Measurements from ENCODE around the gene ONECUT1. TPM values are rescaled to one million over a fixed set of nuclear protein-coding genes. Genes with fewer than 3 reads are reported as not detected.

Gene ONECUT1
- total RNA-seq, 1 experiment from 2014 or later, result not detected

DNA sequence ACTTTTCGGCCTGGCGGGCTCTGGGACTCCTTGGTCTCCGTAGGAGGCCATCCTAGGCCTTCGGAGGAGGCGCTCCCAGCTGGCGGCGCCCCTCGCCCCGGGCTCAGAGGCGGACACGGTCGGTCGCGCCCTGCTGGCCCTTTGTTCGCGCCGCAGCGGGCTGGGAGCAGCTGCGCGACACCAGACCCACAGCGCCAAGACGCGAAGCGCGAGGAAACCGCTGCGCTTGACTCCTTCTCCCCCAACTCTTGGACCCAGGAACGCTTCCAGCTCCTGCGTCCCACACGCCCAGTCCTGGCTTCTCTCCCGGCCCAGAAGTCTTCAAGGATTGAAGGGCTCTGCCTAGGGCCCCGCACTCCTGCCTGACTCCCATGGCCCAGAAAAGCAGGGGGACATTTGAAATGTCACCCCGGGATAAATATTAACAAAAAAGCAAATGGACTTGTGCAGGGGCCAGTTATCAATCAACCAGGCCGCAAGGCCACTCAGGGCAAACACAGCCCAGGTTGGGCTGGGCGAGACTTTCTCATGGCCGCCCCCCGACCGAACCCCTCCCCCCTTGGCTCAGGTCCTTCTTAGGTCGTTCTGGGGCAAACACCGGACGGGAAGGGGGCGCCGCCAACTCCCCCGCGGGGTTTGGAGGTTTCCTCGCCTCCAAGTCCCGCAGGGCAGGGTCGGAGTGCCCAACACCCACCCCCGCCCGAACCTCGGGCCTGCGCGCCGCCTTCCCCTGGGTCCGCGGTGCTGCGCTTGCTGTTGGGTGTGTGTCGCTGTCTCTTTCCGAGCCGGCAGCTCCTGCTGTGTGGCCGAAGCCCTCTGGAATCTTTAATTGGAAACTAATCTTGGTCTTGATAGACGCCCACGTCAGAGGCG is 5.1 kb downstream of the ONECUT1 start:
- in situ Hi-C loops (cut with HindIII; ENCODE audit: low sequenced_read_pairs), result no loop called here
- DNase-seq (ENCODE audit: low spot score), result no peak

- in situ Hi-C loops (cut with HindIII; ENCODE audit: low sequenced_read_pairs), result no loop called here
Observed at GRCh38 chr15:52783929-52784798, 6.0 kb downstream of the ONECUT1 start.

DNA sequence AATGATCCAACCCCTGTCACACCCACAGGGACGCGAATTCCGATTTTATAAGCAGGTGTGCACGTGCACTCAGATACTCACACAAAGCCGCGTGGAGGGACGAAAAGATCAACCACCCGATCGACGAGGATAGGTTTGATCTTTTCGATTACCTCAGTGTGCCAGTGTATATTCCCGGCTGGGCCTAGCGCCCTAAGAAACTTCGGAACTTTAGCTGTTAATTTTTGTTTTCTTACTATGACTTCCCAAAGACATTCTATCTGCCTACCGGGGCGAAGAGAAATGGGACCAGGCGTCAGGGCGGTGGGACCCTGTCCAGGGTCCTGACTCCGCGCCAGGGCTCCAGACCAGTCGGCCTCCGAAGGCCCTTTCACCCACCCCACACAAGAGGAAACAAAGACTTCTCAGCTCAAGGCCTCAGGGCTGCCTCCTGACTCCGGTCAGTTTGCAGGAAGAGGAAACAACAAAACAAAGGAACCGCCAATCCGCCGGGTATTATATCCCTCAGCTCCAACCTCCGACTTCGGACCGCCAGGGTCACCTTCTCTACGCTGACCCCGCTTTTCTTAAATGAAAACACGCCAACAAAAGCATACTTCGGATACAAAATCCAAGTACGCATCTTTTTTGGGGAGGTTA is 6.8 kb downstream of the ONECUT1 start:
- in situ Hi-C loops (cut with HindIII; ENCODE audit: low sequenced_read_pairs), result no loop called here
- DNase-seq (ENCODE audit: low spot score), result no peak

More at GRCh38 chr15:52783929-52784798, 6.0 kb downstream of the ONECUT1 start:
- DNase-seq (ENCODE audit: low spot score), result no peak

DNA sequence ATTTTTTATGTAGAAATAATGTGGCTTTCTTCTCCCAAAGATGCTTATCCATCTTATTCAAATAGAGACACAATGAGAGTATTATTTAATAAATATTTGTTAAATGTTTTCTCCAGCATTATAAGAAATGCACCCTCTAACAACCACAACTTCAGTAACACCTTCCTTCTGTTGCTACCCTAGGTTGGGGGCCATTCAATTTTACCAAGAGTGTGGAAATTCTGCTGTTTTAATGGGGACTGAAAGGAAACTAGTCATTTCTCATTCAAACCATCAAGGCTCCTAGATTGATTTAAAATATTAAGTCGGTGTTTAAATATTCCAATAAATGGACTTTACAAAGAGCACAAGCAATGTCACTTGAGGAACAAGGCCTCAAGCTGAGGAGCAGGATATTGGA is 7.6 kb downstream of the ONECUT1 start:
- DNase-seq (ENCODE audit: low spot score), result no peak
- in situ Hi-C loops (cut with HindIII; ENCODE audit: low sequenced_read_pairs), result no loop called here

DNA sequence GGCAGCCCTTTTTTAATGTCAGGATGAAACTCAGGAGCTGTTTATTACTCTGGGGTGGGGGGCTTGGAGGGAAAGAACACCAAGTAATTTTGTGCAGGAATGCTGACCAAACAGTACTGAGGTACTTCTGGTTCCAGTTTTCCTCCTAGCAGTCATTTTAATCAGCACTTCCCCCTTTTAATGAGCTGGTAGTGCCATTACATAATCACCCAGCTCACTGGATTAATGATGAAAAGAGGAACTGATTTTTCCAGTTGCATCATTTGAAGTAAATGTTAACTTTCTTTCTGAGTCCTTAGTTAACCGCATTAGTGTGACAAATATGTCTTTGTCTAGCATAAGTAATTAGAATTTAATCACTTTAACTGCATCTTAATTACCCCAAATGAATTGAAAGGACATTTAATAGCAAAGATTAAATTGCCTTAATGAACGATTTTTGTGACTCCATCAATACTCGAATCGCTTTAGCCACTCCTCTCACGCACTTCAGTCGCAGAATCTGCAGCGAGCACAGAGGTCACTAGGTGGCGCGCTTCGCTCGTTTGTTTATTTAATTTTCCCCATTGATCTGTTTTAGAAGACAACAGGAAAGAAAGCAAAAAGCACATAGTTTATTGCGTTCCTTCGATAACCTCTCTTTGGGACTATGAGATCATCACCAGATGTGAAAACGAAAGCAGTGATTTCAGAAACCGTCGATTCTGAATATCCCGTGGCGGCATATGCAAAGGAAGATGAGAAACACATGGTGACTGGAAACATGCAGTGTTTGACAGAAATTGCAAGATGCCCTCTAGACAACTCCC is 9.8 kb downstream of the ONECUT1 start:
- in situ Hi-C loops (cut with HindIII; ENCODE audit: low sequenced_read_pairs), result no loop called here
- peak; percentile 62 for DNase-seq (ENCODE audit: low spot score)

- in situ Hi-C loops (cut with HindIII; ENCODE audit: low sequenced_read_pairs), result no loop called here
- no peak for DNase-seq (ENCODE audit: low spot score)
Observed at GRCh38 chr15:52778457-52778856, 11.7 kb downstream of the ONECUT1 start.

GRCh38 chr15:52772766-52773165 is 17.4 kb downstream of the ONECUT1 start:
- in situ Hi-C loops (cut with HindIII; ENCODE audit: low sequenced_read_pairs), result no loop called here
- no peak for DNase-seq (ENCODE audit: low spot score)

DNA sequence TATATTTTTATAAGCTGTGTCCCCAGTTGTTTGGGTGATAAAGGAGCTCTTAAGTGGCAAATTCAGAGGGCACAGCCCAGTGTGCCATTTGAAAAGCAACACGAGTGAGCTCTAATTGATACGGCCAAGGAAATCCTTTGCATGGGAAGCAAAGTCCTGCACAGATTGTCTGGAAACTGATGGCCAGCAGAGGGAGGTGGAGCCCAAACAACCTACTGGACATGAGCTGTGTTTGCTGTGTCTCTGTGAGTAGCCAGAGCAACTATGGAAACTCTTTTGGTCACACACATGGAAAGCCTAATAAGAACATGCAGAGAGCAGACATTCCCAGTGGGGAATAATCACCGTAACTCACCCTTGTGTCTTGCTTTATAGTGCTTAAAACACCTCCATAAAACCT is 24.4 kb downstream of the ONECUT1 start:
- in situ Hi-C loops (cut with HindIII; ENCODE audit: low sequenced_read_pairs), result no loop called here
- no peak for DNase-seq (ENCODE audit: low spot score)

GRCh38 chr15:52764731-52765130 is 25.4 kb downstream of the ONECUT1 start:
- in situ Hi-C loops (cut with HindIII; ENCODE audit: low sequenced_read_pairs), result no loop called here
- DNase-seq (ENCODE audit: low spot score), result no peak

- in situ Hi-C loops (cut with HindIII; ENCODE audit: low sequenced_read_pairs), result no loop called here
Observed at GRCh38 chr15:52762621-52763020, 27.5 kb downstream of the ONECUT1 start.

GRCh38 chr15:52760562-52760961 is 29.6 kb downstream of the ONECUT1 start:
- DNase-seq (ENCODE audit: low spot score), result no peak
- in situ Hi-C loops (cut with HindIII; ENCODE audit: low sequenced_read_pairs), result no loop called here

More at GRCh38 chr15:52762621-52763020, 27.5 kb downstream of the ONECUT1 start:
- no peak for DNase-seq (ENCODE audit: low spot score)

GRCh38 chr15:52759969-52760368 is 30.2 kb downstream of the ONECUT1 start:
- DNase-seq (ENCODE audit: low spot score), result no peak
- in situ Hi-C loops (cut with HindIII; ENCODE audit: low sequenced_read_pairs), result no loop called here

DNA sequence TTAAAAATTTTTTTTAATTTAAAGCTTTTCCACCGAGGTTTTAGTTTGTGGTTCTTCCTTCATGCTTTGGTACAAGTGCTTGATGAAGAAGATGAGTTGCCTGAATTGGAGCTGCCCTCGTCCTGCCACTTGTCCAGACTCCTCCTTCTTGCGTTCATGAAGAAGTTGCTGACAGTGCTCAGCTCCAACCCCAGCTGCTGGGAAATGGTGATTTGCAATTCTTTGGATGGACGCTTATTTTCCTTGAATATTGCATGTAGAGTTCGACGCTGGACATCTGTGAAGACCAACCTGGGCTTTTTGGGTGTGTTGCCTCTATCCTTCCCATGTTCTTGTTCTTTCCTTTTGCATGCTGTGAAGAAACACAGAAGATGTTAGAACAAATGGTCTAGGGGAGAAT is 32.6 kb downstream of the ONECUT1 start:
- DNase-seq (ENCODE audit: low spot score), result no peak
- in situ Hi-C loops (cut with HindIII; ENCODE audit: low sequenced_read_pairs), result no loop called here

- no peak for DNase-seq (ENCODE audit: low spot score)
- in situ Hi-C loops (cut with HindIII; ENCODE audit: low sequenced_read_pairs), result no loop called here
Observed at GRCh38 chr15:52751522-52751921, 38.6 kb downstream of the ONECUT1 start.

- in situ Hi-C loops (cut with HindIII; ENCODE audit: low sequenced_read_pairs), result no loop called here
Observed at GRCh38 chr15:52749258-52749657, 40.9 kb downstream of the ONECUT1 start.

GRCh38 chr15:52746162-52746757 is 43.9 kb downstream of the ONECUT1 start:
- in situ Hi-C loops (cut with HindIII; ENCODE audit: low sequenced_read_pairs), result no loop called here
- no peak for DNase-seq (ENCODE audit: low spot score)

More at GRCh38 chr15:52749258-52749657, 40.9 kb downstream of the ONECUT1 start:
- no peak for DNase-seq (ENCODE audit: low spot score)

DNA sequence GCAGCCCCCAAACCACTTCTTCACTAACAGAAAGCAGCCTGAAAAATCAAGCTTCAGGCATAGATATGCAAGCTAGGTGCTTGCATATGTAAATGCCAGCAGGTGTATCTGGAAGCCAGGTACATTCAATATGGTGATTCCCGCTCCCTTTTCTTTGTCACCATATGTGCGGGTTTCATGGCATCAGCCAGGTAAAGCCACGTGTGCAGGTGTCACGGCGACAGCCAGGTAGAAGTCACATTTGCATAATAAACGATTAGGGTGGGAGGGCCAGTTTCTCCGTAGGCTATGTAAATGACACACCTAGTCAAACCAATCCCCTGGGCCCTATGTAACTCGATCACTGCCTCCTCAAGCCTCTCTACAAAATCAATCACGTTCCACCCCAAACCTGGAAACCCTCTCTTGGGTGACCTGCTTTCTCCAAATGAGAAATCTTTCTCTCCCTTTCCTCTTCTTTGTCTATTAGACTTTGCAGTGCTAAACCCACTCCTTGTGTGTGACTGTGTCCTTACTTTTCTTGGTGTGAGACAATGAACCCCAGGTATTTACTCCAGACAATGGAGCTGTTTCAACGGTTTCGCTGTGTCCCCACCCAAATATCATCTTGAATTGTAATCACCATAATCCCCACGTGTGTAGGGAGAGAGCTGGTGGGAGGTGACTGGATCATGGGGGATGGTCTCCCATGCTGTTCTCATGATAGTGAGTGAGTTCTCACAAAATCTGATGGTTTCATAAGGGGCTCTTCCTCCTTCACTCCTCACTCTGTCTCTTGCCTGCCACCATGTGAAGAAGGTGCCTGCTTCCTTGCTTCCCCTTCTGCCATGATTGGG is 44.6 kb downstream of the ONECUT1 start:
- DNase-seq (ENCODE audit: low spot score), result no peak
- in situ Hi-C loops (cut with HindIII; ENCODE audit: low sequenced_read_pairs), result no loop called here

- no peak for DNase-seq (ENCODE audit: low spot score)
- in situ Hi-C loops (cut with HindIII; ENCODE audit: low sequenced_read_pairs), result no loop called here
Observed at GRCh38 chr15:52738311-52738710, 51.8 kb downstream of the ONECUT1 start.

All from G401 (cell line).